HL-60 (cell line): Measurements from ENCODE around the gene STK32B.

Source experiments
- DNase-seq, 2 experiments: peaks; one replicate each; pipeline ENCODE4 v3.0.0-alpha.2; 2010 to 2020; ENCODE audit warnings: low read depth in 1 of 2, low spot score in 1 of 2
- H3K27ac ChIP-seq: fragments of 250-450 bp; sonication (Bioruptor Pico); replicated peaks from 2 replicates; pipeline ENCODE4 v1.5.1; 2020; ENCODE audit warnings: mild to moderate bottlenecking, moderate library complexity
- H3K27me3 ChIP-seq: fragments of 250-450 bp; sonication (Bioruptor Pico); 2 replicates; pipeline ENCODE4 v1.5.1; 2021; ENCODE audit warnings: mild to moderate bottlenecking, moderate library complexity; ENCODE audit not compliant: insufficient read depth, poor library complexity, severe bottlenecking
- H3K4me3 ChIP-seq: replicated peaks from 2 replicates; pipeline ENCODE4 v1.5.1; 2011; ENCODE audit warnings: mild to moderate bottlenecking, control low read depth, low read length; ENCODE audit not compliant: insufficient read depth
- GABPA ChIP-seq: IDR thresholded peaks from 2 replicates; pipeline ENCODE4 v1.6.1; 2012; ENCODE audit warnings: low read depth
- POLR2AphosphoS5 ChIP-seq: IDR thresholded peaks from 2 replicates; pipeline ENCODE4 v1.6.1; 2012; ENCODE audit warnings: low read depth
- SPI1 ChIP-seq: IDR thresholded peaks from 2 replicates; pipeline ENCODE4 v1.6.1; 2012; ENCODE audit warnings: low read depth, mild to moderate bottlenecking, borderline replicate concordance
- TF ChIP-seq, protein P1 (sequence below): IDR thresholded peaks from 2 replicates; pipeline ENCODE4 v1.6.1; 2012; ENCODE audit warnings: low read depth; ENCODE audit not compliant: insufficient replicate concordance
- TF ChIP-seq, protein P2 (sequence below): IDR thresholded peaks from one replicate; pipeline ENCODE4 v1.5.1; 2011; ENCODE audit warnings: low read length, control low read depth, inconsistent platforms; ENCODE audit not compliant: insufficient read depth

STK32B gene

DNA sequence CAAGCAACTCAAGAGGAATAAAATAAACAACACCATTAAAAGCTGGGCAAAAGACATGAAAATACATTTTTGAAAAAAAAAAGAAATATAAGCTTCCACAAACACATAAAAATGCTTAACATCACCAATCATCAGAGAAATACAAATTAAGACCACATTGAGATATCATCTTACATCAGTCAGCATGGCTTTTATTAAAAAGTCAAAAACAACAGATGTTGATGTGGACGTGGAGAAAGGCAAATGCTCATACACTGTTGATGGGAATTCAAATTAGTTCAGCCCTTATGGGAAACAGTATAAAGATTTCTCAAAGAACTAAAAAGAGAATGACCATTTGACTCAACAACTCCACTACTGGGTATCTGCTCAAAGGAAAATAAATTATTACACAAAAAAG, 59.6 kb downstream of the STK32B start:
- Histone ChIP-seq H3K27me3 (no peaks in the 10 kb centered on the region), H3K4me3 (no peak overlapping the region), H3K27ac (no peak overlapping the region)
- no peak for TF ChIP-seq POLR2AphosphoS5
- TF ChIP-seq, protein P1, sequence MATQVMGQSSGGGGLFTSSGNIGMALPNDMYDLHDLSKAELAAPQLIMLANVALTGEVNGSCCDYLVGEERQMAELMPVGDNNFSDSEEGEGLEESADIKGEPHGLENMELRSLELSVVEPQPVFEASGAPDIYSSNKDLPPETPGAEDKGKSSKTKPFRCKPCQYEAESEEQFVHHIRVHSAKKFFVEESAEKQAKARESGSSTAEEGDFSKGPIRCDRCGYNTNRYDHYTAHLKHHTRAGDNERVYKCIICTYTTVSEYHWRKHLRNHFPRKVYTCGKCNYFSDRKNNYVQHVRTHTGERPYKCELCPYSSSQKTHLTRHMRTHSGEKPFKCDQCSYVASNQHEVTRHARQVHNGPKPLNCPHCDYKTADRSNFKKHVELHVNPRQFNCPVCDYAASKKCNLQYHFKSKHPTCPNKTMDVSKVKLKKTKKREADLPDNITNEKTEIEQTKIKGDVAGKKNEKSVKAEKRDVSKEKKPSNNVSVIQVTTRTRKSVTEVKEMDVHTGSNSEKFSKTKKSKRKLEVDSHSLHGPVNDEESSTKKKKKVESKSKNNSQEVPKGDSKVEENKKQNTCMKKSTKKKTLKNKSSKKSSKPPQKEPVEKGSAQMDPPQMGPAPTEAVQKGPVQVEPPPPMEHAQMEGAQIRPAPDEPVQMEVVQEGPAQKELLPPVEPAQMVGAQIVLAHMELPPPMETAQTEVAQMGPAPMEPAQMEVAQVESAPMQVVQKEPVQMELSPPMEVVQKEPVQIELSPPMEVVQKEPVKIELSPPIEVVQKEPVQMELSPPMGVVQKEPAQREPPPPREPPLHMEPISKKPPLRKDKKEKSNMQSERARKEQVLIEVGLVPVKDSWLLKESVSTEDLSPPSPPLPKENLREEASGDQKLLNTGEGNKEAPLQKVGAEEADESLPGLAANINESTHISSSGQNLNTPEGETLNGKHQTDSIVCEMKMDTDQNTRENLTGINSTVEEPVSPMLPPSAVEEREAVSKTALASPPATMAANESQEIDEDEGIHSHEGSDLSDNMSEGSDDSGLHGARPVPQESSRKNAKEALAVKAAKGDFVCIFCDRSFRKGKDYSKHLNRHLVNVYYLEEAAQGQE: no peak
- no peak for DNase-seq

DNA sequence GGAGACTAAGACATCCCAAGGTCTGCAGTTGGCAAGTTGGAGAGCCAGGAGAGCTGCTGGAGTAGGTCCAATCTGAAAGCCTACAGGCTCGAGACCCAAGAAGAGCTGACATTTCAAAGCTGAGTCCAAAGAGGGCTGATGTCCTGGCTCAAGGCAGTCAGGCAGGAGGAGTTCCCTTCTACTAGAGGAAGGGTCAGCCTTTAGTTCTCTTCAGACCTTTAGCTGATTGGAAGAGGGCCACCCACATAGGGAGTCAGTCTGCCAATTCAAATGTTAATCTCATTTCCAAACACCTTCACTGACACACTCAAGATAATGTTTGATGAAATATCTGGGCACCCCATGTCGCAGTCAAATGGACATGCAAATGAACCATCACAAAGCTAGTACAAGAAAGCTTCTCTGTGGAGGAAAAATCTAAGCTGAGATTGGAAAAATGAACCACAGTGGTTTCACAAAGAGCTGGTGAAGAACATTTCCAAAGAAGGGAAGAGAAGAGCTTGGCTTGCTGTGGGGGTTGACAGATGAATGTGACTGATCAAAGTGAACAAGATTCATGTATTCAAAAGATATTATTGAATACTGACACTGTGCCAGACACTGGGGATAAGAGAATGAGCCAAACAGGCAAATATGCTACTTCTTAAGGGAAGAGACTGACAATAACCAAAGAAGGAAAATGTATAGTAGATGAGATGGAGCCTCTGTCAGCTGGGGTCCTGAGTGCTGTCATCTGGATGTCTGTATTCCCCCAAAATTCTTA, 61.2 kb downstream of the STK32B start:
- Histone ChIP-seq H3K27me3 (no peaks in the 10 kb centered on the region), H3K27ac (no peak overlapping the region), H3K4me3 (no peak overlapping the region)
- no peak for DNase-seq
- TF ChIP-seq SPI1 (no peak), POLR2AphosphoS5 (no peak)
- TF ChIP-seq, protein P2, sequence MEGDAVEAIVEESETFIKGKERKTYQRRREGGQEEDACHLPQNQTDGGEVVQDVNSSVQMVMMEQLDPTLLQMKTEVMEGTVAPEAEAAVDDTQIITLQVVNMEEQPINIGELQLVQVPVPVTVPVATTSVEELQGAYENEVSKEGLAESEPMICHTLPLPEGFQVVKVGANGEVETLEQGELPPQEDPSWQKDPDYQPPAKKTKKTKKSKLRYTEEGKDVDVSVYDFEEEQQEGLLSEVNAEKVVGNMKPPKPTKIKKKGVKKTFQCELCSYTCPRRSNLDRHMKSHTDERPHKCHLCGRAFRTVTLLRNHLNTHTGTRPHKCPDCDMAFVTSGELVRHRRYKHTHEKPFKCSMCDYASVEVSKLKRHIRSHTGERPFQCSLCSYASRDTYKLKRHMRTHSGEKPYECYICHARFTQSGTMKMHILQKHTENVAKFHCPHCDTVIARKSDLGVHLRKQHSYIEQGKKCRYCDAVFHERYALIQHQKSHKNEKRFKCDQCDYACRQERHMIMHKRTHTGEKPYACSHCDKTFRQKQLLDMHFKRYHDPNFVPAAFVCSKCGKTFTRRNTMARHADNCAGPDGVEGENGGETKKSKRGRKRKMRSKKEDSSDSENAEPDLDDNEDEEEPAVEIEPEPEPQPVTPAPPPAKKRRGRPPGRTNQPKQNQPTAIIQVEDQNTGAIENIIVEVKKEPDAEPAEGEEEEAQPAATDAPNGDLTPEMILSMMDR: no peak

DNA sequence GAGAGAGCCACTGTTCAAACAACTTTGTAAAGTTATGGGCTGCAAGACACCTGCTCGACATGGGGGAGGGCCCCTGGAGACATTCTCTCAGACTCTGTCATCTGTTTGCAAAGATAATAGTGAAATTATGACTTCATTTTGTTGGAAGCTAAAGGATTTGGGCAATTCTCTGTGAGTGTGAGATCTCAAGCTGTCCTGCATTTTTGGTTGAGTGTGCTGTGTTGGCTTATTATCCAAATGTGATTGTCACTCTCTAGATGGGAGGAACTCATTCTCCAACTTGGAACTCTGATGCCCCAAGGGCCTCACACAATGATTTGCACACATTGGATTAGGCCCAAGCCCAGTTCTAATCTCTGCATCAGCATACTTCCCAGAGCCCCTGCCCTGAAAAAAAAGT, 63.7 kb downstream of the STK32B start:
- TF ChIP-seq, protein P1: no peak
- TF ChIP-seq, protein P2: no peak
- TF ChIP-seq GABPA (no peak), POLR2AphosphoS5 (no peak), SPI1 (no peak)
- DNase-seq: no peak
- Histone ChIP-seq H3K27ac (no peak overlapping the region), H3K27me3 (no peaks in the 10 kb centered on the region), H3K4me3 (no peak overlapping the region)

DNA sequence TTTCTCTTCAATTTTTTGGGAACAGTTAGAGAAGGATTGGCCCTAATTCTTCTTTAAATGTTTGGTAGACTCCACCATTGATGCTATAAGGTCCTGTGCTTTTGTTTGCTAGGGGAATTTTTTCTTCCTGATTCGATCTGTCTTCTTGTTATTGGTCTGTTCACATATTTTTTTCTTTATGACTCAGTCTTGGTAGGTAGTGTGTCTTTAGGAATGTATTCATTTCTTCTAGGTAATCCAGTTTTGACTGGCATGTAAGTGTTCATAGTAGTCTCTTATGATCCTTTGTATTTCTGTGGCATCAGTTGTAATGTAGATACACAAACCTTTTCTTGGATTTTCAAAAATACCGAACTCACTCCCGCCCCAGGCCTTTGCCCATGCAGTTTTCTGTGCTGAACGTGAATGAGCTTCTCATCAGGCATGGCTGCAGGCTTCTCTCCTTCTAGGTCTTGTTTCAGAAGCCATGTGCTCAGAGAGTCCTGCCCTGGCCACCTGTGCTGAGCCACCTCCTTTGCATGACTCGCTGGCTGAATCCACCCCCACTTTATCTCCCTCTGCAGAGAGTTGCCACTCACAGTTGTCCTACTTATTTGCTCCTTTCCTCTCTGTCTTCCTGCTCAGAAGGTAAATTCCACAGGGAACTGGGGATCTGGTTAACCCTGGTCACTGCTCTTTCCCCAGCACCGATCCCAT, 67.0 kb downstream of the STK32B start:
- Histone ChIP-seq H3K27me3 (no peaks in the 10 kb centered on the region), H3K4me3 (no peak overlapping the region), H3K27ac (no peak overlapping the region)
- DNase-seq: no peak
- TF ChIP-seq, protein P2: no peak
- TF ChIP-seq GABPA (no peak), SPI1 (no peak), POLR2AphosphoS5 (no peak)
- TF ChIP-seq, protein P1: no peak
